ENCODE results near the gene NRG3.

GRCh38 chr10:82278401-82279182 lies 403.6 kb downstream of the NRG3 start:
- TF ChIP-seq POLR2A (IDR thresholded peaks at IDR 0.05): no peak
- no peak for TF ChIP-seq EP300 (IDR thresholded peaks at IDR 0.05)
- TF ChIP-seq CTCF (IDR thresholded peaks at IDR 0.05): no peak

All from gastroesophageal sphincter (tissue), 3 donors.